ENCODE data around the gene NECAB2.

DNA sequence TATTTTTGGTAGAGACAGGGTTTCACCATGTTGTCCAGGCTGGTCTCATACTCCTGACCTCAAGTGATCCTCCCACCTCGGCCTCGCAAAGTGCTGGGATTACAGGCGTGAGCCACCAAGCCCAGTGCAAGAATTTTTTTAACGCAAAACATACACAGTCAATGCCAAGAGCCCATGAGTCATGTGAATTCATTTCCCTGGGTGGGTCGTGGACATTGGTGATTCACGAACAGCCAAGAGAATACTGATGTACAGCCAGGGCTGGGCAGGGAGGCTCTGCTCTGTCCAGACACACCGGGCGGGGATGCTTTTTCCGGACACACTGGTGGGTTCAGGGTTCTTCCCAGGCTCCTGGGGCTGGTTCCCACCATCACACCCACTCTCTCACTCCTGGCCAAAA lies 56.8 kb downstream of the NECAB2 start:
- TF ChIP-seq EZH2 (IDR thresholded peaks at IDR 0.05; ENCODE audit: insufficient read depth, poor library complexity, severe bottlenecking) (no peak), EZH2phosphoT487 (IDR thresholded peaks at IDR 0.05; ENCODE audit: insufficient read depth, low read depth) (no peak)

Measured in GM23248 (cell line).